HG03103 (cell line): ENCODE results near the gene MAD1L1.

Experiments
- ATAC-seq: cut with Tn5 transposase; IDR thresholded peaks from one replicate; pipeline ENCODE4 v1.9.1; 2021; ENCODE audit warnings: low read depth; ENCODE audit not compliant: unreplicated experiment

The MAD1L1 gene

GRCh38 chr7:2109251-2109872, 123.4 kb downstream of the MAD1L1 start:
- no peak for ATAC-seq

- ATAC-seq, result no peak
Observed at GRCh38 chr7:2108501-2109250, 124.1 kb downstream of the MAD1L1 start.

GRCh38 chr7:2108071-2108455, 124.7 kb downstream of the MAD1L1 start:
- ATAC-seq, result no peak

GRCh38 chr7:2107386-2108070, 125.2 kb downstream of the MAD1L1 start:
- no peak for ATAC-seq

- ATAC-seq, result no peak
Observed at GRCh38 chr7:2106924-2107323, 125.8 kb downstream of the MAD1L1 start.

GRCh38 chr7:2106440-2106839, 126.3 kb downstream of the MAD1L1 start:
- ATAC-seq, result no peak

- no peak for ATAC-seq
Observed at GRCh38 chr7:2105917-2106316, 126.8 kb downstream of the MAD1L1 start.

- ATAC-seq, result no peak
Observed at GRCh38 chr7:2105280-2105679, 127.5 kb downstream of the MAD1L1 start.

GRCh38 chr7:2104716-2105115, 128.0 kb downstream of the MAD1L1 start:
- ATAC-seq, result no peak

GRCh38 chr7:2104107-2104710, 128.5 kb downstream of the MAD1L1 start:
- ATAC-seq, result no peak

- ATAC-seq, result no peak
Observed at GRCh38 chr7:2103071-2103898, 129.5 kb downstream of the MAD1L1 start.

GRCh38 chr7:2102375-2102723, 130.4 kb downstream of the MAD1L1 start:
- ATAC-seq, result no peak

GRCh38 chr7:2101630-2102374, 130.9 kb downstream of the MAD1L1 start:
- no peak for ATAC-seq

GRCh38 chr7:2100278-2101208, 132.2 kb downstream of the MAD1L1 start:
- no peak for ATAC-seq

- ATAC-seq, result no peak
Observed at GRCh38 chr7:2099048-2099957, 133.4 kb downstream of the MAD1L1 start.

GRCh38 chr7:2098496-2098895, 134.2 kb downstream of the MAD1L1 start:
- no peak for ATAC-seq

GRCh38 chr7:2098056-2098455, 134.7 kb downstream of the MAD1L1 start:
- ATAC-seq, result no peak

GRCh38 chr7:2097492-2097891, 135.3 kb downstream of the MAD1L1 start:
- no peak for ATAC-seq
